Colonic mucosa (tissue), 4 donors: ENCODE measurements around the gene MARVELD2. TPM values are rescaled to one million over a fixed set of nuclear protein-coding genes. Genes with fewer than 3 reads are reported as not detected.
"Not testable (repeated sequence)": the region's sequence is repeated elsewhere in the genome, so short reads cannot be mapped to it uniquely, and the experiment has no call there.

Experiments used
- DNase-seq: peaks from one replicate; pipeline ENCODE4 v3.0.0-alpha.2; 2020
- H3K27ac ChIP-seq: fragments of 200-600 bp; one replicate; pipeline ENCODE4 v1.8.0; 2021
- H3K27me3 ChIP-seq: fragments of 200-600 bp; one replicate; pipeline ENCODE4 v1.8.0; 2021
- H3K36me3 ChIP-seq: fragments of 200-600 bp; one replicate; pipeline ENCODE4 v1.8.0; 2021
- H3K4me1 ChIP-seq: fragments of 200-600 bp; one replicate; pipeline ENCODE4 v1.8.0; 2021; ENCODE audit warnings: mild to moderate bottlenecking
- H3K4me3 ChIP-seq: fragments of 200-600 bp; one replicate; pipeline ENCODE4 v1.8.0; 2021
- H3K9ac ChIP-seq, 2 donors: one replicate each; pipeline ENCODE4 v1.7.0; 2013; ENCODE audit warnings: control low read depth in 2 of 2, low read depth in 2 of 2, low read length in 2 of 2
- H3K9me3 ChIP-seq: fragments of 200-600 bp; one replicate; pipeline ENCODE4 v1.8.0; 2021
- intact Hi-C: fragments of 100-400 bp; cut with DNase I; formaldehyde crosslinking; loops from one replicate; pipeline ENCODE4 v1.14.1; 2022
- total RNA-seq, 2 donors: library from RNA; stranded (reverse); fragmentation: NEBNext Ultra II Directional in 1 of 2; extraction: Animal tissue kit (Norgen Biotek cat#: 25700) in 1 of 2; gene quantifications; one replicate each; pipeline ENCODE4 v1.2.1, GENCODE V29; 2021
- TF ChIP-seq, protein P1 (sequence below): fragments of 200-600 bp; IDR thresholded peaks from one replicate; pipeline ENCODE4 v1.8.0; 2022; ENCODE audit warnings: antibody characterized with exemption, mild to moderate bottlenecking
- donor health status: healthy.
- donor health status: DM: no; HTN: no; CAD: no.
- donor health status: DM: no; HTN: no; CAD: no.

Gene MARVELD2
- total RNA-seq, 2 donors from 2014 or later, result 51.0 to 51.2 TPM

DNA sequence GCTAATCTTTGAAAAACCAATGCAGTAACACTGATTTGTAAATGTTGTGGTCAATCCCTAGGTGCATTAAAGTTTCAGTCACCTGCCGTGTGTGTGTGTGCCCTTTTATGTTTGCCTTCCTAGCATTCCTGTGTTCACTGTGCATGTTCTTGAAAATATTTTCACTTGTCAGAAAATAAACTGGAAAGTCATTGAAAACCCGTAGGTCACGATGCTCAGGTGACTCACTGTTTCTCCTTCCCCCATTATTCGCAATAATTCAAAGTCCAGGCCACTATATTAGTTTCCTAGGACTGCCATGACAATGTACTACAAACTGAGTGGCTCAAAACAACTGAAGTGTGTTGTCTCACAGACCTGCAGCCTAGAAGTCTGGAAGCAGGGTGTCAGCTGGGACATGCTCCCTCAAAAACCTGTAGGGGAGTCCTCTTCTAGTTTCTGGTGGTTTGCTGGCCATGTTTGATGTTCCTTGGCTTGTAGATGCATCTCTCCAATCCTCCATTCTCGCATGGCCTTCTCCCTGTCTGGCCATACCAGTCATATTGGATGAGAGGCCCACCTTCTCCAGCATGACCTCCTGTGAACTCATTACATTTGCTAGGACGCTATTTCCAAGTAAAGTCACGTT, 29.3 kb downstream of the MARVELD2 start:
- DNase-seq, result no peak
- no peaks in the 10 kb centered on the region for H3K27me3 ChIP-seq
- H3K9me3 ChIP-seq, result no peaks in the 10 kb centered on the region
- no peak overlapping the region for H3K27ac ChIP-seq
- TF ChIP-seq, protein P1, sequence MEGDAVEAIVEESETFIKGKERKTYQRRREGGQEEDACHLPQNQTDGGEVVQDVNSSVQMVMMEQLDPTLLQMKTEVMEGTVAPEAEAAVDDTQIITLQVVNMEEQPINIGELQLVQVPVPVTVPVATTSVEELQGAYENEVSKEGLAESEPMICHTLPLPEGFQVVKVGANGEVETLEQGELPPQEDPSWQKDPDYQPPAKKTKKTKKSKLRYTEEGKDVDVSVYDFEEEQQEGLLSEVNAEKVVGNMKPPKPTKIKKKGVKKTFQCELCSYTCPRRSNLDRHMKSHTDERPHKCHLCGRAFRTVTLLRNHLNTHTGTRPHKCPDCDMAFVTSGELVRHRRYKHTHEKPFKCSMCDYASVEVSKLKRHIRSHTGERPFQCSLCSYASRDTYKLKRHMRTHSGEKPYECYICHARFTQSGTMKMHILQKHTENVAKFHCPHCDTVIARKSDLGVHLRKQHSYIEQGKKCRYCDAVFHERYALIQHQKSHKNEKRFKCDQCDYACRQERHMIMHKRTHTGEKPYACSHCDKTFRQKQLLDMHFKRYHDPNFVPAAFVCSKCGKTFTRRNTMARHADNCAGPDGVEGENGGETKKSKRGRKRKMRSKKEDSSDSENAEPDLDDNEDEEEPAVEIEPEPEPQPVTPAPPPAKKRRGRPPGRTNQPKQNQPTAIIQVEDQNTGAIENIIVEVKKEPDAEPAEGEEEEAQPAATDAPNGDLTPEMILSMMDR, result no peak
- no peaks in the 10 kb centered on the region for H3K4me1 ChIP-seq
- H3K9ac ChIP-seq, result no peak overlapping the region
- intact Hi-C loops, result no loop called here
- no peaks in the 10 kb centered on the region for H3K36me3 ChIP-seq
- H3K4me3 ChIP-seq, result no peak overlapping the region

DNA sequence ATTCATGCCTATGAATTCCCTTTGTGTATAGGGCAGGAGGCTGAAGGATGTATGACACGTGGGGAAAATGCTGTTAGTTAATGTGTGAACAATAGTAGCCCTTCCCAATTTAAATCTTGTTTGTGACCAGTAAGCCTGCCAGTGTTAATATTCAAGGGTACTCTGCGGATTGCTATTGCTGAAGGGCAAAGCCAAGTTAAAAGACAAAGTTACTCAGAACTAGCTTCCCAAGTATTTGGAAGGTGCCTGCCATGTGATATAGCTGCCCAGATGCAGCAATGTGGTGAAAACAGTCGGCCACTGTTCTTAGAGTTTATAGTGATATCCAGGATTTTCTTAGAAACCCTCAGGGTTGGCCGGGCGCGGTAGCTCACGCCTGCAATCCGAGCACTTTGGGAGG, 34.6 kb downstream of the MARVELD2 start:
- Histone ChIP-seq H3K4me1 (no peaks in the 10 kb centered on the region), H3K9ac (no peak overlapping the region), H3K9me3 (no peaks in the 10 kb centered on the region), H3K27me3 (no peaks in the 10 kb centered on the region), H3K4me3 (no peak overlapping the region), H3K27ac (no peak overlapping the region), H3K36me3 (no peaks in the 10 kb centered on the region)
- intact Hi-C loops, result no loop called here
- TF ChIP-seq, protein P1, result no peak
- DNase-seq, result no peak

DNA sequence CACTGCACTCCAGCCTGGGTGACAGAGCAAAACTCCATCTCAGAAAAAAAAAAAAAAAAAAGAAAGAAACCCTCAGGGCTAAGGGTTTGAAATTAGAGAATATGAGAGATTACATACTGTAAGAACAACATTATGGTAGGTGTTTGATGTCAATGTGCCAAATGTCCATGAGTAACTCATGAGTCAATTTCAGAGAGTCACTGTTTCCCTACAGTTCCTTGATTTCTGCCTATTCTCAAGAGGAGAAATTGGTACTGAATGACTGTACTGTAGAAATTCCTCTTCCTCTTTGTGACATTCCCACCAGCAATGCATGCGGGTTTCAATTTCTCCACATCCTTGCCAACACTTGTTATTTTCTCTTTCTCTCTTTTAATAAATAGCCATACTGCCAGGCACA, 35.2 kb downstream of the MARVELD2 start:
- Histone ChIP-seq H3K27me3 (no peaks in the 10 kb centered on the region), H3K9ac (no peak overlapping the region), H3K27ac (no peak overlapping the region), H3K4me3 (no peak overlapping the region), H3K9me3 (no peaks in the 10 kb centered on the region), H3K4me1 (no peaks in the 10 kb centered on the region), H3K36me3 (no peaks in the 10 kb centered on the region)
- TF ChIP-seq, protein P1, result no peak
- no peak for DNase-seq
- intact Hi-C loops, result no loop called here

DNA sequence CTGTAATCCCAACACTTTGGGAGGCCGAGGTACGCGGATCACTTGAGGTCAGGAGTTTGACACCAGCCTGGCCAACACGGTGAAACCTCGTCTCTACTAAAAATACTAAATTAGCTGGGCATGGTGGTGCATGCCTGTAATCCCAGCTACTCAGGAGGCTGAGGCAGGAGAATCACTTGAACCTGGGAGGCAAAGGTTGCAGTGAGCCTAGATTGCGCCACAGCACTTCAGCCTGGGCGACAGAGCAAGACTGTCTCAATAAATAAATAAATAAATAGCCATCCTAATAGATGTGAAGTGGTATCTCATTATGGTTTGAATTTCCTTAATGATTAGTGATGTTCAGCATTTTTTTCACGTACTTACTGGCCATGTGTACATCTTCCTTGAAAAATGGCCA, 35.6 kb downstream of the MARVELD2 start:
- H3K27ac ChIP-seq, H3K9me3 ChIP-seq, H3K4me1 ChIP-seq, intact Hi-C loops, H3K9ac ChIP-seq, H3K27me3 ChIP-seq, DNase-seq, H3K36me3 ChIP-seq, H3K4me3 ChIP-seq: not testable (repeated sequence)

DNA sequence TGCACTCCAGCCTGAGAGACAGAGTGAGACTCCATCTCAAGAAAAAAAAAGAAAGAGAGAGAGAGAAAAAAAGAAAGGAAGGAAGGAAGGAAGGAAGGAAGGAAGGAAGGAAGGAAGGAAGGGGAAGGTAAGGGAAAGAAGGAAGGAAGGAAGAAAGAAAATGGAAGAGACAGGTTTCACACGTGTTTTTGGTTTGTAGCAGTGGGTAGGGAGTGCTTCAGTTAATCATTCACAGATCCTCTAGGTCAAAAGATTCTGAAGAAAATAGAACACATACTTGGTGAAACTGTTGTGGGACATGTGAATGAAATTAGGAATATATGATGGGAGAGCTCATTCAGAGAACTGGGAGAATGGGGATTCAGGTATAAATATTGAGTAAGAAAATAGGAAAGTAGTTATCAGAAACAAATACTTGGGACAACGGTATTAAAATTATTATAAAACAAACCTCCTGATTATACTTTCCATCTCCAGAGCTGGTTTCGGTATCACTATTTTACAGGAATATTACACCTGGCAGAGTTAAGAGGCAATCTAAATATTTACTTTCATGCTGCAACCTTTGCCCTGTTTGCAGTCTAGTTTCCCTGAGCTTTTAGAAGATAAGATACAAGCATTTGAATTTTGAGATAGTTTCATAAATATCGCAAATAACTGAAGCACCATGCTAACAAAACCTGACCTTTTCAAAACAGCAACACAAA, 37.2 kb downstream of the MARVELD2 start:
- DNase-seq, result peak; percentile 42
- Histone ChIP-seq H3K27ac (peak overlapping the region; percentile 94), H3K4me1 (no peaks in the 10 kb centered on the region), H3K27me3 (no peaks in the 10 kb centered on the region), H3K9ac (no peak overlapping the region), H3K9me3 (no peaks in the 10 kb centered on the region), H3K36me3 (no peaks in the 10 kb centered on the region), H3K4me3 (no peak overlapping the region)
- intact Hi-C loops, result no loop called here
- TF ChIP-seq, protein P1, result no peak

DNA sequence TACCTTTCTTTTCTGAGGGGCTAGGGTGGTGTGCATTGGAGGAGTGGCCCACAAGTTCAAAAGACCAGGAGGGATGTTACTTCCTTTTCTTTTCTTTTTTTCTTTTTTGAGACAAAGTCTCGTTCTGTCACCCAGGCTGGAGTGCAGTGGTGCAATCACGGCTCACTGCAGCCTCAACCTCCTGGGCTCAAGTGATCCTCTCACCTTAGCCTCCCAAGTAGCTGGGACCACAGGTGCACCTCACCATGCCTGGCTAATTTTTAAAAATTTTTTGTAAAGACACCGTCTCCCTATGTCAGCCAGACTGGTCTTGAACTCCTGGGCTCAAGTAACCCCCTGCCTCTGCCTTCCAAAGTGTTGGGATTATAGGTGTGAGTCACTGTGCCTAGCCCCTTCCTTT, 38.6 kb downstream of the MARVELD2 start:
- H3K9ac ChIP-seq, result peak overlapping the region in 1 of 2 donors; percentile 34
- H3K27me3 ChIP-seq, H3K4me3 ChIP-seq, DNase-seq, H3K4me1 ChIP-seq, H3K9me3 ChIP-seq, intact Hi-C loops, H3K36me3 ChIP-seq: not testable (repeated sequence)
- H3K27ac ChIP-seq, result peak overlapping the region; percentile 94
